ENCODE results near the gene EAPP. TPM values are rescaled to one million over a fixed set of nuclear protein-coding genes. Genes with fewer than 3 reads are reported as not detected.
A peak's percentile ranks its signal among the peaks of the same experiment; 100 is the strongest.

The EAPP gene
- total and polyA plus RNA-seq, 2 of the 13 experiments (the other 11 are each of a cell fraction or from before 2014, with no cell fraction given), result 68.7 to 110 TPM

DNA sequence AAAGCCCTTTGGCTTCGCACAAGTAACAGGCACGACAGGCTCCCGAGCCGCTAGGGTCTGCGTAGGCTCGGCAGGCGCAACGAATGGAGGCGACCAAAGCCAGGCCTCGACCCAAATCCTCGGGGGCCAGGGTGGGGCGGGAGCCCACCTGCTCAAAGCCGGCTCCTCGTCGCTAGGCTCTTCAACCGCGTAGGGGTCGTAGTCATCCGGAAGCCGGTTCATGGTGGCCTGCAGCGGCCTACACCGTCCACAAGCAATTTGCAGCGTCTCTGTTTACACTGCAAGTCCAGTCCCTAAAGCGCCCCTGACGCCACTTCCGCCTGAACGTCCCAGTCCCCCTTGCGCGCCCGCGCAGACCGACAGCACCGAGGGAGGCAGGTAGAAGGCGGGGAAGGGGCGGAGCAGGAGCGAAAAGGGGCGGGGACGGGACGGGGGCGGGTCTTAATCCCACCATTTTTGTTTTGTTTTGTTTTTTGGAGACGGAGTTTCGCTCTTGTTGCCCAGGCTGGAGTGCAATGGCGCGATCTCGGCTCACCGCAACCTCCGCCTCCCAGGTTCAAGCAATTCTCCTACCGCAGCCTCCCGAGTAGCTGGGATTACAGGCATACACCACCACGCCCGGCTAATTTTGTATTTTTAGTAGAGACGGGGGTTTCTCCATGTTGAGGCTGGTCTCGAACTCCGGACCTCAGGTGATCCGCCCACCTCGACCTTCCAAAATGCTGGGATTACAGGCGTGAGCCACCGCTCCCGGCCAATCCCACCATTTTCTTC, at the start of gene EAPP (continued):
- TF ChIP-seq CBX2 (IDR thresholded peaks at IDR 0.05; ENCODE audit: low read depth, low read length) (no peak), CBX2 (CRISPR knock-in tag; IDR thresholded peaks at IDR 0.05; ENCODE audit: low read depth) (peak; percentile 96; the same call in 1 of the 2 replicates), ZNF577 (CRISPR knock-in tag; IDR thresholded peaks at IDR 0.05; ENCODE audit: borderline replicate concordance, low read depth) (0 out of 2 replicates have a peak, but pooled peaks have one; percentile 97), ADNP (CRISPR knock-in tag; IDR thresholded peaks at IDR 0.05) (peak; percentile 81), ZMAT3 (CRISPR knock-in tag; conservative IDR thresholded peaks at IDR 0.05) (peak; percentile 98), KLF11 (CRISPR knock-in tag; IDR thresholded peaks at IDR 0.05) (peak; percentile 92; the same call in 1 of the 2 replicates), ASH2L (IDR thresholded peaks at IDR 0.05; ENCODE audit: insufficient read length, low read depth, low read length) (peak; percentile 99), ZNF850 (CRISPR knock-in tag; conservative IDR thresholded peaks at IDR 0.05) (0 out of 2 replicates have a peak, but pooled peaks have one; percentile 33), ARNT (IDR thresholded peaks at IDR 0.05) (no peak), STAT5B (CRISPR knock-in tag; IDR thresholded peaks at IDR 0.05) (peak; percentile 89; the same call in 1 of the 2 replicates), ZMYM3 (CRISPR knock-in tag; IDR thresholded peaks at IDR 0.05) (peak; percentile 46), ZFP36L2 (CRISPR knock-in tag; IDR thresholded peaks at IDR 0.05) (0 out of 2 replicates have a peak, but pooled peaks have one; percentile 73), ZNF549 (CRISPR knock-in tag; IDR thresholded peaks at IDR 0.05) (no peak), ZNF569 (CRISPR knock-in tag; IDR thresholded peaks at IDR 0.05; ENCODE audit: borderline replicate concordance) (0 out of 2 replicates have a peak, but pooled peaks have one; percentile 22), MATR3 (CRISPR knock-in tag; IDR thresholded peaks at IDR 0.05) (0 out of 2 replicates have a peak, but pooled peaks have one; percentile 54), NR2F2 (IDR thresholded peaks at IDR 0.05; ENCODE audit: borderline replicate concordance, low read depth) (no peak), KAT2B (IDR thresholded peaks at IDR 0.05; ENCODE audit: borderline replicate concordance, low read depth, low read length) (no peak), NKX3-1 (CRISPR knock-in tag; IDR thresholded peaks at IDR 0.05) (peak; percentile 89), ZBTB21 (CRISPR knock-in tag; IDR thresholded peaks at IDR 0.05) (peak; percentile 90), GTF2F1 (IDR thresholded peaks at IDR 0.05; ENCODE audit: low read length) (no peak; the same call in 1 of the 2 replicates), NFKB2 (CRISPR knock-in tag; IDR thresholded peaks at IDR 0.05; ENCODE audit: borderline replicate concordance) (peak; percentile 100), ZNF652 (CRISPR knock-in tag; IDR thresholded peaks at IDR 0.05; ENCODE audit: borderline replicate concordance, low read depth) (no peak), GFI1 (CRISPR knock-in tag; IDR thresholded peaks at IDR 0.05; ENCODE audit: borderline replicate concordance) (no peak), NR1H2 (CRISPR knock-in tag; IDR thresholded peaks at IDR 0.05; ENCODE audit: borderline replicate concordance, low read depth) (peak; percentile 83; the same call in 1 of the 2 replicates)
- TF ChIP-seq, protein P1, sequence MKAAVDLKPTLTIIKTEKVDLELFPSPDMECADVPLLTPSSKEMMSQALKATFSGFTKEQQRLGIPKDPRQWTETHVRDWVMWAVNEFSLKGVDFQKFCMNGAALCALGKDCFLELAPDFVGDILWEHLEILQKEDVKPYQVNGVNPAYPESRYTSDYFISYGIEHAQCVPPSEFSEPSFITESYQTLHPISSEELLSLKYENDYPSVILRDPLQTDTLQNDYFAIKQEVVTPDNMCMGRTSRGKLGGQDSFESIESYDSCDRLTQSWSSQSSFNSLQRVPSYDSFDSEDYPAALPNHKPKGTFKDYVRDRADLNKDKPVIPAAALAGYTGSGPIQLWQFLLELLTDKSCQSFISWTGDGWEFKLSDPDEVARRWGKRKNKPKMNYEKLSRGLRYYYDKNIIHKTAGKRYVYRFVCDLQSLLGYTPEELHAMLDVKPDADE (CRISPR knock-in tag; IDR thresholded peaks at IDR 0.05), result no peak
- TF ChIP-seq, protein P2, sequence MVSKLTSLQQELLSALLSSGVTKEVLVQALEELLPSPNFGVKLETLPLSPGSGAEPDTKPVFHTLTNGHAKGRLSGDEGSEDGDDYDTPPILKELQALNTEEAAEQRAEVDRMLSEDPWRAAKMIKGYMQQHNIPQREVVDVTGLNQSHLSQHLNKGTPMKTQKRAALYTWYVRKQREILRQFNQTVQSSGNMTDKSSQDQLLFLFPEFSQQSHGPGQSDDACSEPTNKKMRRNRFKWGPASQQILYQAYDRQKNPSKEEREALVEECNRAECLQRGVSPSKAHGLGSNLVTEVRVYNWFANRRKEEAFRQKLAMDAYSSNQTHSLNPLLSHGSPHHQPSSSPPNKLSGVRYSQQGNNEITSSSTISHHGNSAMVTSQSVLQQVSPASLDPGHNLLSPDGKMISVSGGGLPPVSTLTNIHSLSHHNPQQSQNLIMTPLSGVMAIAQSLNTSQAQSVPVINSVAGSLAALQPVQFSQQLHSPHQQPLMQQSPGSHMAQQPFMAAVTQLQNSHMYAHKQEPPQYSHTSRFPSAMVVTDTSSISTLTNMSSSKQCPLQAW (CRISPR knock-in tag; IDR thresholded peaks at IDR 0.05), result peak; percentile 97
- TF ChIP-seq, protein P3, sequence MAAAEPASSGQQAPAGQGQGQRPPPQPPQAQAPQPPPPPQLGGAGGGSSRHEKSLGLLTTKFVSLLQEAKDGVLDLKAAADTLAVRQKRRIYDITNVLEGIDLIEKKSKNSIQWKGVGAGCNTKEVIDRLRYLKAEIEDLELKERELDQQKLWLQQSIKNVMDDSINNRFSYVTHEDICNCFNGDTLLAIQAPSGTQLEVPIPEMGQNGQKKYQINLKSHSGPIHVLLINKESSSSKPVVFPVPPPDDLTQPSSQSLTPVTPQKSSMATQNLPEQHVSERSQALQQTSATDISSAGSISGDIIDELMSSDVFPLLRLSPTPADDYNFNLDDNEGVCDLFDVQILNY (CRISPR knock-in tag; conservative IDR thresholded peaks at IDR 0.05), result peak; percentile 14; the same call in 1 of the 2 replicates
- TF ChIP-seq, protein P4, sequence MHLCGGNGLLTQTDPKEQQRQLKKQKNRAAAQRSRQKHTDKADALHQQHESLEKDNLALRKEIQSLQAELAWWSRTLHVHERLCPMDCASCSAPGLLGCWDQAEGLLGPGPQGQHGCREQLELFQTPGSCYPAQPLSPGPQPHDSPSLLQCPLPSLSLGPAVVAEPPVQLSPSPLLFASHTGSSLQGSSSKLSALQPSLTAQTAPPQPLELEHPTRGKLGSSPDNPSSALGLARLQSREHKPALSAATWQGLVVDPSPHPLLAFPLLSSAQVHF (CRISPR knock-in tag; IDR thresholded peaks at IDR 0.05), result 0 out of 2 replicates have a peak, but pooled peaks have one; percentile 89
